ENCODE results near the gene PKN1. TPM values are rescaled to one million over a fixed set of nuclear protein-coding genes. Genes with fewer than 3 reads are reported as not detected.

Gene PKN1
- total and polyA plus RNA-seq, 2 experiments from 2014 or later: 109 to 147 TPM

GRCh38 chr19:14439014-14439413 is 5.9 kb downstream of the PKN1 start:
- Histone ChIP-seq H3K4me3 (no peak overlapping the region), H3K4me1 (ENCODE audit: low read depth) (peaks cover 2% of the 10 kb centered on the region), H3K9me3 (ENCODE audit: low read depth) (no peaks in the 10 kb centered on the region), H3K27ac (no peak overlapping the region), H3K27me3 (no peaks in the 10 kb centered on the region), H3K36me3 (peaks cover 14% of the 10 kb centered on the region)
- no peak for TF ChIP-seq CTCF (IDR thresholded peaks at IDR 0.05; ENCODE audit: low read depth, low read length)
- no peak for DNase-seq (ENCODE audit: low read depth in 1 of 2, low spot score in 1 of 2)

- Histone ChIP-seq H3K27ac (no peak overlapping the region), H3K27me3 (no peaks in the 10 kb centered on the region), H3K4me1 (ENCODE audit: low read depth) (no peaks in the 10 kb centered on the region), H3K4me3 (no peak overlapping the region), H3K36me3 (peaks cover 23% of the 10 kb centered on the region), H3K9me3 (ENCODE audit: low read depth) (no peaks in the 10 kb centered on the region)
- DNase-seq (ENCODE audit: low read depth in 1 of 2, low spot score in 1 of 2): no peak
- no peak for TF ChIP-seq CTCF (IDR thresholded peaks at IDR 0.05; ENCODE audit: low read depth, low read length)
Measured at GRCh38 chr19:14440049-14440448, 6.9 kb downstream of the PKN1 start.

GRCh38 chr19:14441041-14441938 is 8.2 kb downstream of the PKN1 start:
- Histone ChIP-seq H3K27me3 (no peaks in the 10 kb centered on the region), H3K4me3 (no peak overlapping the region)

GRCh38 chr19:14442891-14443631 is 10.0 kb downstream of the PKN1 start:
- peaks cover 34% of the 10 kb centered on the region for H3K36me3 ChIP-seq
- H3K9me3 ChIP-seq (ENCODE audit: low read depth): no peaks in the 10 kb centered on the region
- H3K4me1 ChIP-seq (ENCODE audit: low read depth): no peaks in the 10 kb centered on the region
- DNase-seq (ENCODE audit: low read depth in 1 of 2, low spot score in 1 of 2): no peak
- no peaks in the 10 kb centered on the region for H3K27me3 ChIP-seq
- no peak overlapping the region for H3K27ac ChIP-seq
- TF ChIP-seq CTCF (IDR thresholded peaks at IDR 0.05; ENCODE audit: low read depth, low read length): no peak
- no peak overlapping the region for H3K4me3 ChIP-seq

More at GRCh38 chr19:14441041-14441938, 8.2 kb downstream of the PKN1 start:
- H3K36me3 ChIP-seq: peaks cover 25% of the 10 kb centered on the region
- no peaks in the 10 kb centered on the region for H3K4me1 ChIP-seq (ENCODE audit: low read depth)
- DNase-seq (ENCODE audit: low read depth in 1 of 2, low spot score in 1 of 2): no peak
- H3K9me3 ChIP-seq (ENCODE audit: low read depth): no peaks in the 10 kb centered on the region
- H3K27ac ChIP-seq: no peak overlapping the region
- TF ChIP-seq CTCF (IDR thresholded peaks at IDR 0.05; ENCODE audit: low read depth, low read length): no peak

GRCh38 chr19:14443632-14444216 is 10.6 kb downstream of the PKN1 start:
- H3K4me1 ChIP-seq (ENCODE audit: low read depth): no peaks in the 10 kb centered on the region
- no peak overlapping the region for H3K4me3 ChIP-seq
- no peak overlapping the region for H3K27ac ChIP-seq
- H3K27me3 ChIP-seq: no peaks in the 10 kb centered on the region
- no peak for DNase-seq (ENCODE audit: low read depth in 1 of 2, low spot score in 1 of 2)
- no peak for TF ChIP-seq CTCF (IDR thresholded peaks at IDR 0.05; ENCODE audit: low read depth, low read length)
- H3K36me3 ChIP-seq: peaks cover 39% of the 10 kb centered on the region
- H3K9me3 ChIP-seq (ENCODE audit: low read depth): no peaks in the 10 kb centered on the region
